WTC11 (cell line): ENCODE measurements around the gene MICAL2.

ENCODE experiments used
- ELF4 ChIP-seq: sonication (generic); formaldehyde crosslinking; IDR thresholded peaks from 2 replicates; pipeline ENCODE4 v1.8.1; 2022; ENCODE audit warnings: low read depth, mild to moderate bottlenecking, moderate library complexity, missing genetic modification reagents
- SP1 ChIP-seq: sonication (generic); formaldehyde crosslinking; conservative IDR thresholded peaks from 2 replicates; pipeline ENCODE4 v1.8.1; 2022; ENCODE audit warnings: missing genetic modification reagents
- ZNF219 ChIP-seq: sonication (generic); formaldehyde crosslinking; IDR thresholded peaks from 2 replicates; pipeline ENCODE4 v1.8.0; 2023; ENCODE audit warnings: missing genetic modification reagents, mild to moderate bottlenecking, borderline replicate concordance
- TF ChIP-seq, protein P1 (sequence below): fragments of 200-600 bp; IDR thresholded peaks from 2 replicates; pipeline ENCODE4 v1.8.0; 2022; ENCODE audit warnings: antibody characterized with exemption

DNA sequence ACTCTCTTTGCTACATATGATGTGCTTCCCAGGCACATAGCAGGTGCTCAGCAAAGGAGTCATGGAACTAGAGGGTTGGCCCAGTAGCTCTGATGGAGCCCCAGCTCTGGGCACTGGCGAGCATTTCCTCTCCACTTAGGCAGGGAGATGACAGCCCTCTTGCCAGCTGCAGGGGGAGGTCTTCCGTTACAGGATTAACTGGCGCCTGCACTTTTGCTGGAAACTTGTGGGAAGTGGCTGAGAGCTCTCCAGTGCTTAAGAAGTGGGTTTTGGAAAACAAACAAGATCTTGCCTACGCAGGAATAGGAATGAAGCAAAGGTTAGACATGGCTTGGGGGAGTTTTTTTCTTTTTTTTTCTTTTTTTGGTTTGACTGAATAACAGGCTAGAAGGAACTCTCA lies 75.5 kb downstream of the MICAL2 start:
- TF ChIP-seq, protein P1, sequence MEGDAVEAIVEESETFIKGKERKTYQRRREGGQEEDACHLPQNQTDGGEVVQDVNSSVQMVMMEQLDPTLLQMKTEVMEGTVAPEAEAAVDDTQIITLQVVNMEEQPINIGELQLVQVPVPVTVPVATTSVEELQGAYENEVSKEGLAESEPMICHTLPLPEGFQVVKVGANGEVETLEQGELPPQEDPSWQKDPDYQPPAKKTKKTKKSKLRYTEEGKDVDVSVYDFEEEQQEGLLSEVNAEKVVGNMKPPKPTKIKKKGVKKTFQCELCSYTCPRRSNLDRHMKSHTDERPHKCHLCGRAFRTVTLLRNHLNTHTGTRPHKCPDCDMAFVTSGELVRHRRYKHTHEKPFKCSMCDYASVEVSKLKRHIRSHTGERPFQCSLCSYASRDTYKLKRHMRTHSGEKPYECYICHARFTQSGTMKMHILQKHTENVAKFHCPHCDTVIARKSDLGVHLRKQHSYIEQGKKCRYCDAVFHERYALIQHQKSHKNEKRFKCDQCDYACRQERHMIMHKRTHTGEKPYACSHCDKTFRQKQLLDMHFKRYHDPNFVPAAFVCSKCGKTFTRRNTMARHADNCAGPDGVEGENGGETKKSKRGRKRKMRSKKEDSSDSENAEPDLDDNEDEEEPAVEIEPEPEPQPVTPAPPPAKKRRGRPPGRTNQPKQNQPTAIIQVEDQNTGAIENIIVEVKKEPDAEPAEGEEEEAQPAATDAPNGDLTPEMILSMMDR, result no peak
- no peak for TF ChIP-seq ZNF219 (CRISPR knock-in tag)
- TF ChIP-seq SP1, result no peak
- no peak for TF ChIP-seq ELF4 (CRISPR knock-in tag)
